Activated T-helper 17 cell treated with anti-CD3 and anti-CD28 coated beads, Interleukin-2, amount 50 U/mL, for 72 hours (primary cell): ENCODE data around the gene ANXA11. TPM values are rescaled to one million over a fixed set of nuclear protein-coding genes. Genes with fewer than 3 reads are reported as not detected.
"Not testable (repeated sequence)": the region's sequence is repeated elsewhere in the genome, so short reads cannot be mapped to it uniquely, and the experiment has no call there.

Experiments used
- ATAC-seq: fragments of 150-1000 bp; cut with Tn5 transposase; replicated peaks from 2 replicates; pipeline ENCODE4 v1.10.0; 2021; ENCODE audit warnings: mild to moderate bottlenecking, moderate library complexity
- H3K27ac Mint-ChIP-seq: one replicate; pipeline ENCODE4 v1.8.0; 2022; ENCODE audit warnings: mixed read lengths
- H3K27me3 Mint-ChIP-seq: one replicate; pipeline ENCODE4 v1.8.0; 2022; ENCODE audit warnings: mixed read lengths
- H3K36me3 Mint-ChIP-seq: one replicate; pipeline ENCODE4 v1.8.0; 2022; ENCODE audit warnings: low read depth, mild to moderate bottlenecking, mixed read lengths
- H3K4me1 Mint-ChIP-seq: one replicate; pipeline ENCODE4 v1.8.0; 2022; ENCODE audit warnings: mixed read lengths
- H3K4me3 Mint-ChIP-seq: one replicate; pipeline ENCODE4 v1.8.0; 2022; ENCODE audit warnings: mild to moderate bottlenecking, mixed read lengths
- H3K9me3 Mint-ChIP-seq: one replicate; pipeline ENCODE4 v1.8.0; 2022; ENCODE audit warnings: mixed read lengths
- total RNA-seq, 2 donors: library from RNA; stranded (reverse); gene quantifications; one replicate each; pipeline ENCODE4 v1.2.3, GENCODE V29; 2022

ANXA11 gene
- total RNA-seq = 100 to 1,000 TPM; 184 to 275 TPM

DNA sequence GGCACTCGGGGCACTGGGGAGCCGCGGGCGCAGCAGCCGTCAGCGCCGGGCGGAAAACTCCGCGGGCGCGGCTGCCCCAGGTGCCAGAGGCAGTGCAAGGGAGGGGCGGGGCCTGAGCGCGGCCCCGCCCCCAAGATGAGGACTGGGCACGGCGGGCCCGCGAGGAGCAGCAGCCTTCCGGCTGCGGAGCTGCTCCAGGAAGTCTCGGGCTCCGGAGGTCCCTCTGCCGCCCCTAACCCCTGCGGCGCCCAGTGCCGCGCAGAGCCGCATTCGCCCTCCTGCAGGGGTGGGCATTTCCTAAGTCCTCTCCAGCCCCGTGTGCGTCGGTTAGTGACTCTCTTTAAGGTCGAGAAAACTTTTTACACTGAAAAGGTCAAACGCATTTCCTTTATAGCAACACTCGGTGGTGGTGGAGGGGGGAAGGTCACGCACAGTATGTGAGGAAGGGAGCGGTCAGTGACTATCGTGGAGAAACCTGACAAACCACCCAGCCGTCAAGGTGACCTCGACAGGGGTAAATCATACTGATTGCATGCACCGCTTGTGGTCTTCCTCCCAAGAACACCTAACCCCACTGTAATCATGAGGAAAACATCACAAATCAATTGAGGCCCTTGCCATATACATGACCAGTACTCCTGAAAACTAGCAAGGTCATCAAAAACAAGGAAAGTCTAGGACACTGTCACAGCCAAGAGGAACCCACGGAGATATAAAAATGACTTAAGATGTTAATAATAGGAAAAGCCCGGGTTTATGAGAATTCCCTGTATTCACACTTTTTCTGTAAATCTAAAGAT lies at the start of gene ANXA11:
TSS of gene ANXA11 (minus strand) at position 61 of the 800 bp plus-strand sequence. CDS start 32,676 bp downstream, outside the sequence.
- ATAC-seq = peak; percentile 72
- no peaks in the 10 kb centered on the region for H3K27me3 Mint-ChIP-seq
- H3K9me3 Mint-ChIP-seq = no peaks in the 10 kb centered on the region
- H3K4me1 Mint-ChIP-seq = peaks cover 30% of the 10 kb centered on the region
- peaks cover 40% of the 10 kb centered on the region for H3K36me3 Mint-ChIP-seq
- H3K27ac Mint-ChIP-seq = peak within 1 kb of the TSS; percentile 88
- H3K4me3 Mint-ChIP-seq = peak within 1 kb of the TSS; percentile 93

DNA sequence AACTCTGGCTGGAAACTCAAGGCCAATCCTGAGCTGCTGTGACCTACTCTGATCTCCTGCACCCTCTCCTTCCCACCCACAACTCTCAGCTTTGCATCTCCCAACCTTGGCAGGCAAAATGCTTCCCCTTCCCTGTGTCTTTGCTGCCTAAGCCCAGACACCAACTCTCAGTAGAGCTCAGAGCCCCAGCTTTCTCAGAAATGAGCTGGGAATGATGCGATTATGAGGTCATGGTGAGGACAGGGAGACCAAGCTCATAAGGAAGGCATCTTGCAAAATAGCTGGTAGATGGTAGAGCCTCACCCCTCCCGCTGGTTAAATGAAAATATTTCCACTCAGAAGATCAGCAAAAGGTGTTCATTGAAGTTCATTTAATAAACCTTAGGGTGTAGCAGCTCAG lies 49.4 kb upstream of the ANXA11 start:
- not testable (repeated sequence) for H3K9me3 Mint-ChIP-seq, H3K27ac Mint-ChIP-seq, H3K4me1 Mint-ChIP-seq, H3K4me3 Mint-ChIP-seq, H3K36me3 Mint-ChIP-seq, ATAC-seq
- peaks cover 21% of the 10 kb centered on the region for H3K27me3 Mint-ChIP-seq

DNA sequence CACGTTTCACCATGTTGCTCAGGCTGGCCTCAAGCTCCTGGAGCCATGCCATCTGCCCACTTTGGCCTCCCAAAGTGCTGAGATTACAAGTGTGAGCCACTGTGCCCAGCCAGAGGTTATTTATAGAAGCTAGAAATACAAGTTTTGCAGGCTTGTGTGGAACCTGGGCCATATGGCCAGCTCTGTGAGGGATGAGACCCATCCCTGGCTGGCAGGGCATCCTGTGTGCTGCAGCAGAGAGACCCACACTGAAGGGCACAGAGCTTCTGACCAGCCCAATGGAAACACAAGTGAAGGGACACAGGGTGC lies 48.6 kb upstream of the ANXA11 start:
- not testable (repeated sequence) for H3K36me3 Mint-ChIP-seq, H3K27ac Mint-ChIP-seq, H3K9me3 Mint-ChIP-seq, ATAC-seq, H3K4me3 Mint-ChIP-seq, H3K4me1 Mint-ChIP-seq
- H3K27me3 Mint-ChIP-seq = peaks cover 21% of the 10 kb centered on the region

DNA sequence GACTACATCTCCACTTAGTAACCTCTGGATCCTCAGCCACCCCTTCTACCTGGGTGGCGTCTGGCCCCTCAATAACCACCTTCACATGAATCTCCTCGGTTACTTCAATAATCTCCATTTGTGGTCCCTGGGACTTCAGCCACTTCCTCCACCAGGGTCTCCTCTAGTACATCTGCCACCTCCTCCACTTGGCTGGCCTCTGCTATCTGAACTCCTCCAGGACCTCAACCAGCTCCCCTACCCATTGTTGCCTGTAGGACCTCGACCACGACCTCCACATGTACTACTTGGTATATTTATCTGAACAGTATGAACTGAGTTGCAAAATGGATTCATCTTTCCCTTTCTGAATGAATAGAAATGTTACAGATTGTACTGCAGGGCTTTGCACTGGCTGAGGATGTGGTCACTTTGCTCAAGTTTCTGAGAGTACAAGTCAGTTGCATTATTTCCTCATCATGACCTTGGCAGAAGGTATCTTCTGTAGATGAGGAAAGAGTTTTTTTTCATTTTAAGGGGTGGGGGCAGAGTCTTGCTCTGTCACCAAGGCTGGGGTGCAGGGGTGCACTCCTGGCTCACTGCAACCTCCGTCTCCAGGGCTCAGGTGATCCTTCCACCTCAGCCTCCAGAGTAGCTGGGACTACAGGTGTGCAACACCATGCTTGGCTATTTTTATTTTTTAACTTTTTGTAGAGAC lies 48.1 kb upstream of the ANXA11 start:
- H3K4me3 Mint-ChIP-seq = no peak overlapping the region
- no peaks in the 10 kb centered on the region for H3K9me3 Mint-ChIP-seq
- H3K4me1 Mint-ChIP-seq = peaks cover 5% of the 10 kb centered on the region
- ATAC-seq = peak; percentile 63
- no peak overlapping the region for H3K27ac Mint-ChIP-seq
- H3K27me3 Mint-ChIP-seq = peaks cover 21% of the 10 kb centered on the region
- H3K36me3 Mint-ChIP-seq = no peaks in the 10 kb centered on the region

DNA sequence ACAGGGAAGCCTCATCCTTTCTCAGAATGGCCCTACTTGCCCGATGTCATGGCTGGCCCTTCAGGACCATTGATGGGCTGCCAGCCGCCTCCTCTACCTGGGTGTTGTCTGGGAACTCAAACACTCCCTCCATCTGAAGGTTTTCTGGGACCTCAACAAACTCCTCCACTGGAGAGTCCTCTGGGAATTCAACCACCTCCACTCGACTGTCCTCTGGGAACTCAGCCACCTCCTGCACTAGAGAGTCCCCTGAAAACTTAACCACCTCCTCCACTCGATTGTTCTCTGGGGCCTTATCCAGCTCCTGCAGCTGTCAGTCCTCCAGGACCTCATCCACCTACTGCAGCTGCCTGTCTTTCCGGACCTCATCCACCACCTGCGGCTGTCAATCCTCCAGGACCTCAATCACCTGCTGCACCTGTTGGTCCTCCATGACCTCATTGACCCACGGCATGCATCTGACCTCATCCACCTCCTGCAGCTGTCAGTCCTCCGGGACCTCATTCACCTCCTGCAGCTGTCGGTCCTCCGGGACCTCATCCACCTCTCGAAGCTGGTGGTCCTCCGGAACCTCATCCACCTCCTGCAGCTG lies 47.1 kb upstream of the ANXA11 start:
- H3K9me3 Mint-ChIP-seq = no peaks in the 10 kb centered on the region
- H3K27me3 Mint-ChIP-seq = peaks cover 24% of the 10 kb centered on the region
- no peak for ATAC-seq
- H3K36me3 Mint-ChIP-seq = no peaks in the 10 kb centered on the region
- no peak overlapping the region for H3K4me3 Mint-ChIP-seq
- H3K27ac Mint-ChIP-seq = no peak overlapping the region
- peaks cover 5% of the 10 kb centered on the region for H3K4me1 Mint-ChIP-seq

DNA sequence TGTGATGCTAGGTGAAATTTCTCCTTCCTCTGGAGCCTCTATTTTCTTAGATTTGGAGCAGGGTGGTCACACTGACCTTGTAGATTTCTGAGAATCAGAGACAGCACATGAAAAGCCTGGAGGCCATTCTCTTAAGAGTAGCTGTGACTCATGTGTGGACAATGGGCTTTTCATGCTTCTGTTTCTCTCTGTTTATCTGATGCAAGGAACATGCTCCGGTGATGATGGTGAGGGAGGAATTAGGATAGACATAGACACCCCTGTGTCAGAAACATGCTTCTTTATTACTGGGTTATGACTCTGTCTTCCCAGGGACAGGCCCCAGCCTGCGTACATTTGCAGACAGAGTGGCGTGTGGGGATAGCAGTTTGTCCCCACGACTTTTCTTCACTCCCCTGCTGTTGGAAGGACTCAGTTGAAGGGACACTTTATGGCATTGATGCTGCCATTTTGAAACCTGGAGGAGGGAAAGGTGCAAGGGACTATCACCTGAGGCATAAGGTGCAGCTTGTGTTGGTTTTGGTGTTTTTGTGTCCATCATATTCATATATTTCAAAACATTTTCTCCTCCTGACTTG lies 46.5 kb upstream of the ANXA11 start:
- not testable (repeated sequence) for H3K4me3 Mint-ChIP-seq, H3K4me1 Mint-ChIP-seq, H3K36me3 Mint-ChIP-seq, ATAC-seq, H3K9me3 Mint-ChIP-seq, H3K27ac Mint-ChIP-seq
- H3K27me3 Mint-ChIP-seq = peaks cover 24% of the 10 kb centered on the region

DNA sequence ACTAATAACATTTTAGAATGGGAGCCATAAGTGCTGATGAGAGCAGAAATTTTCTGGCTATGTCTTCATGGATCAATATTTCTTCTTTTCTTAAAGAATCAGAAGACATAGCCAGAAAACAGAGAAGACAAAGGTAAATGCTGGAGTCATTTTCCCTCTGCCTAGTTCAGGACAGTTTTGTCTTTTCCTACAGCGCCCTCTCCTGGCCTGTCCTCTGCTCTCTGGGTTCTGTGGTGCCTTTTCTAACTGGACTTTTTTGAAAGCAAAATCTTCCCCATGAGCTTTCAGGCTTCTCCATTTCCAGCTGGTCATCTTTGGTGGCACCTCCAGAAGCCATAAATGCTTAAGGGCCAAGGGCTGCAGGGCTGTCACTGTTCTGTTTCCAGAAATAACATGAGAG lies 45.1 kb upstream of the ANXA11 start:
- not testable (repeated sequence) for H3K4me3 Mint-ChIP-seq, H3K4me1 Mint-ChIP-seq, H3K27ac Mint-ChIP-seq, H3K36me3 Mint-ChIP-seq, H3K9me3 Mint-ChIP-seq, ATAC-seq
- peaks cover 15% of the 10 kb centered on the region for H3K27me3 Mint-ChIP-seq

DNA sequence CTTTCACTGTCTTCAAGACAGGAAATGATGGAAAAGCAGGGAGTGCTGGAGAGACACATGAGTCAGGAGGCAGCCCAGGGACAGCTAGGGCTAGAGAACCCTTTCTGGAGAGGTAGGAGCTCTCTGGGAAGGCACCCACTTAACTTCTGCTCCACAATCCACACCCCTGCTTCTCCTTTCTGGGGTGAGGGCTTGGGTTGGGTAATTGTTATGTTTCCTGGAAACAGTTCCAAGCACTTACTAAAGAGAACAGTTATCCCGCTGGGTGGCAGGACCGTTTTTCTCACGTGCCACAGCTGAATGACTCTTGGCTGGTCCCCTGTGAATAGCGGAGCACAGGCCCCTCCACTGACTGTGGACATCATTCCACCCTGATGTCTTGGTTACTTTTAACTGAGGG lies 44.6 kb upstream of the ANXA11 start:
- not testable (repeated sequence) for ATAC-seq, H3K36me3 Mint-ChIP-seq, H3K4me1 Mint-ChIP-seq, H3K4me3 Mint-ChIP-seq, H3K27ac Mint-ChIP-seq, H3K9me3 Mint-ChIP-seq
- H3K27me3 Mint-ChIP-seq = peaks cover 18% of the 10 kb centered on the region

DNA sequence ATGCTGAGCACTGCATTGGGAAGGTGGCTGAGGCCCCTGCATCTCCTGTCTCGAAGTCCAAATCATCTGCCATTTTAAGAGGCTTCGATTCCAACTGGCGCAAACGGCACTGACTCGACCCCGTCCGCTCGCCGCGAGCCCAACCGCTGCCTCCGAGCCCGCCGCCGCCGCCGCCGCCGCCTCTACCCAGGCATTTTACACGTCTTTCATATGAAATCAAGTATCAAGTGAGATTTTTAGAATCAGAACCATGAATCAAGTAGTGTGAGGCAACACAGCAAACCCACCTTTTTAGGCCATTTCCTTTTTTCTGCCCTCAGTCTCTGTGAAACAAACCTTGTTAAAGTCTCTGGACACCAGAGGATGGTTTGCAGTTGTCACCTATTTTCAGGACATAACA lies 42.3 kb upstream of the ANXA11 start:
- not testable (repeated sequence) for H3K4me3 Mint-ChIP-seq, ATAC-seq, H3K36me3 Mint-ChIP-seq, H3K27ac Mint-ChIP-seq, H3K4me1 Mint-ChIP-seq, H3K9me3 Mint-ChIP-seq
- H3K27me3 Mint-ChIP-seq = peaks cover 20% of the 10 kb centered on the region

DNA sequence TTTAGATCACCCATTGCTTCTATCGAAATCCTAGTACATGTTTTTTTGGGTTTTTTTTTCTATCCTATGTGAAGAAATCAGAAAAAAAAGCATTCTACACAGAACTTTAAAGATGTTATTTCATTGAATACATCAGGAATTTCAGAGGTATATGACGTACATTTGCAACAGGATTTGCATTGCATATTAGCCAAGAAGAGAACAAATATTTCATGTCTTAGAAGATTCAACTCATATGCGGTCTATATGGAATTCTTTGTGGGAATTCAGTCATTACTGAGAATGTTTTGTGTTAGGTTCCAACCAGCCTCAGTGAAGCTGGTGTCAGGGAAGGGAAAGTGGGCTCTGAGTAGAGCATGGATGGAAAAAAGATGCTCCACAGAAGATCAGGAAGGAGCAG lies 39.0 kb upstream of the ANXA11 start:
- H3K9me3 Mint-ChIP-seq, H3K4me1 Mint-ChIP-seq, H3K27ac Mint-ChIP-seq, H3K4me3 Mint-ChIP-seq, H3K36me3 Mint-ChIP-seq, ATAC-seq: not testable (repeated sequence)
- H3K27me3 Mint-ChIP-seq = peaks cover 17% of the 10 kb centered on the region

DNA sequence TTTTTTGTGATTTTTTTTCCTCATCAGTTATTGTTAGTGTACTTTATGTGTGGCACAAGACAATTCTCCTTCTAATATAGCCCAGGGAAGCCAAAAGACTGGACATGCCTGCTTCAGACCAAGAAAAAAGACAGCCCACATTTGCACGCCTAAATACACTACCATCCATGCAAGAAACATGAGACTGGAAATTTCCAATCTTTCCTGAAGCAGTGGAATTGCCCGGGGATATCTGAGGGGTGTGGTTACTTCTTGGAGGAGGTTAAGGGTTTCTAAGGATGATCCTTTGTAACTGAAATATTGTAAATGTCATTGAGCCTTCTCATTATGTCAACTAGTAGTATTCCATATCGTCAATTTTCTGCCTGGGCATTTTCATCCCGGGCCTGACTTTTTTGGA lies 37.0 kb upstream of the ANXA11 start:
- not testable (repeated sequence) for H3K36me3 Mint-ChIP-seq, H3K27ac Mint-ChIP-seq, ATAC-seq, H3K4me1 Mint-ChIP-seq, H3K4me3 Mint-ChIP-seq, H3K9me3 Mint-ChIP-seq
- H3K27me3 Mint-ChIP-seq = peaks cover 14% of the 10 kb centered on the region

DNA sequence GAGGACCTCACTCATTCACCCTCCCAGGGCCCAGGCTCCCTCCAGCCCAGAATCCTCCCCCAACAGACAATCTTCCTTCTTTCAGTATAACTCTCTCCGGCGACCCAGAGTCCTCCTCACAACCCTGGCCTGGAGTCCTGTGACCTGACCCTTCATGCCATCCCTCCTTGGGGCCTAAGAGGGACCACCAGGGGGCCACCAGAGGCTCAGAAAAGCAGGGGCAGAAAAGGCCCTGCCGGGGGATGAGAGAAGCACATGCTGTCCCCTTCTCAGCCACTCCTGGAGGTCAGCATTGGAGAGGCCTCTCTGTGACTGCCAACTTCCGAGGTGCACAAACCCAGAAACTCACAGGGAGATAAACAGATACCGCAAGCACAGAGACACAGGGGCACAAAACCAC lies 31.1 kb upstream of the ANXA11 start:
- H3K4me3 Mint-ChIP-seq, H3K36me3 Mint-ChIP-seq, H3K4me1 Mint-ChIP-seq, H3K9me3 Mint-ChIP-seq, ATAC-seq, H3K27ac Mint-ChIP-seq, H3K27me3 Mint-ChIP-seq: not testable (repeated sequence)

DNA sequence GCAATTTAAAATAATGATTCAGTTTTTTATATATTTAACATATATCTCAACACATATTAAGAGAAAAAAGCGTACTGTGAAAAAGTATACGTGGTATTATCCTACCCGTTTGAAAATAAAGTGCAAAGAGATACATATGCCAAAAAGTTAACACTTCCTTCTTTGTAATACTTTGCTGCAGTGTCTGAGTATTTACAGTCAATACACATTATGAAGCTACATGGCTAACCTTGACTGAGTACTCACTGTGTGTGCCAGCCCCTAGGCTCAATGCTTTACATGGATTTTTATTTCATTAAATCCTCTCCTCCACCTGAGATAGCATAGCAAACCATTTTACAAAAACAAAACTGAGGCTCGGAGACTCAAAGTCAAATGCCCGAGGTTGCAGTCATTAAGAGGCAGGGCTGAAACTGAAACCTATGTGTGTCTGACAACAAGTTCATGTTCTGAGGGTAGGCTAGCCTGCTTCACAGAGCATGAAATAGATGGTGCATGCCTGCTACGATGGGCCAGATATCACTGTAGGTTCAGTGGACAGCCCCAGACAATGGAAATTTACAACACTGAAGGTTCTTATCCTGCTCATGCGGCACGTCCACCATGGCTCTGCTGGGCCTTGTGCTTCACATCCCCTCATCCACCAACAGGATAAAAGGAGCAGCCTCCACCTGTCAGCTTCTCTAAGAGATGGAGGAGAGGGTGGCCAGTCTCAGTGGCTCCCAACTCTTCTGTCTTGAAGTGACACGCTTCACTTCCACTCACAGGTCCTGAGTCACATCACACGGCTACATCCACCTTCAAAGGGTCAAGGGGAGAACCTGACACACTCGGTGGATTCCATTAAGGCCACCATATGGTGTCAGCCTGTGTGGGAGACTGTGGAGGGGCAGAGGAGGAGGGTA lies 29.2 kb upstream of the ANXA11 start:
- H3K9me3 Mint-ChIP-seq, H3K36me3 Mint-ChIP-seq, H3K4me1 Mint-ChIP-seq, H3K4me3 Mint-ChIP-seq, H3K27me3 Mint-ChIP-seq, H3K27ac Mint-ChIP-seq: not testable (repeated sequence)
- ATAC-seq = peak; percentile 71

DNA sequence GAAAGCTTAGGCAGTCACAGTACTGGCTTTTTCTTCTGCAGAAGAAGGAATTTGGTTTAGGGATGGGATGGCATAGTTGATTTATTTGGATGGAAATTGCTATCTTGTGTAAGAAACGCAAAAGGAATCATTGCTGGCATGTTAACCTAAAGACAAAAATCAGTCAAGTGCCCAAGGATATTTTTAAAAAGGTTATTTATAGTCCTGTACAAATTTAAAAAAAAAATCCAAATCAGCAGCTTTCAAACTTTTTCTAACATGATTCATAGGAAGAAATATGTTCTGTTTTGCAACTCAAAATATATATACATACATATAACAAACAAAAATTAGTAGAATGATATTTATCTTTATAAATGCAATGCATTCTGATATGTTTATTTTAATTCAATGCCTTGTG lies 28.5 kb upstream of the ANXA11 start:
- not testable (repeated sequence) for H3K27me3 Mint-ChIP-seq, H3K27ac Mint-ChIP-seq, H3K9me3 Mint-ChIP-seq, H3K4me3 Mint-ChIP-seq, H3K36me3 Mint-ChIP-seq, ATAC-seq, H3K4me1 Mint-ChIP-seq
